Measurements from ENCODE around the gene FGD6.

DNA sequence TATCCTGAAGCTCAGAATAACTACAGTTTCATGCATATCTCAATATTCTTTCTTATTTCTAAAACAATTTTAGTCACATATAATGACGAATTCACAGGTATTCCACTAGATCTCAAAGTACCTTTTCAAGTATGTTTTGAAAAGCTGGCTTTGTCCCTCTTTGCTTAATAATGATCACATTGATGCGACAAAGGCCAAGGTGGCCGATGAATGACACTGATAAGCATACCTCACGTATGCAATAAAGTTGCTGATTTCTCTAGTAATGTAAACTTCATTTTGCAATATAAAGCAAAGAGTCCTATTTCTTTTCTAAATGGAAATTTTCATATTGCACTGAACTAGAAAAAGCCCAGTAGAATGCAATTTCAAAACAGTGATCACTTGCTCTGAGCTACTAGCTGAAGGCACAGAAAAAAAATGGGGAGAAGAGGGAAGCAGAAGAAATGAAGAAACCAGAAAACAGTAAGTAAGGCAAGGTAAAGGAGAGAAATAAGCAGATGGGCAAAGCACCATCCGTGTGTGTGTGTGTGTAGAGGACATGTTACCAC, 29.3 kb downstream of the FGD6 start:
- TF ChIP-seq, protein P1, sequence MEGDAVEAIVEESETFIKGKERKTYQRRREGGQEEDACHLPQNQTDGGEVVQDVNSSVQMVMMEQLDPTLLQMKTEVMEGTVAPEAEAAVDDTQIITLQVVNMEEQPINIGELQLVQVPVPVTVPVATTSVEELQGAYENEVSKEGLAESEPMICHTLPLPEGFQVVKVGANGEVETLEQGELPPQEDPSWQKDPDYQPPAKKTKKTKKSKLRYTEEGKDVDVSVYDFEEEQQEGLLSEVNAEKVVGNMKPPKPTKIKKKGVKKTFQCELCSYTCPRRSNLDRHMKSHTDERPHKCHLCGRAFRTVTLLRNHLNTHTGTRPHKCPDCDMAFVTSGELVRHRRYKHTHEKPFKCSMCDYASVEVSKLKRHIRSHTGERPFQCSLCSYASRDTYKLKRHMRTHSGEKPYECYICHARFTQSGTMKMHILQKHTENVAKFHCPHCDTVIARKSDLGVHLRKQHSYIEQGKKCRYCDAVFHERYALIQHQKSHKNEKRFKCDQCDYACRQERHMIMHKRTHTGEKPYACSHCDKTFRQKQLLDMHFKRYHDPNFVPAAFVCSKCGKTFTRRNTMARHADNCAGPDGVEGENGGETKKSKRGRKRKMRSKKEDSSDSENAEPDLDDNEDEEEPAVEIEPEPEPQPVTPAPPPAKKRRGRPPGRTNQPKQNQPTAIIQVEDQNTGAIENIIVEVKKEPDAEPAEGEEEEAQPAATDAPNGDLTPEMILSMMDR (IDR thresholded peaks at IDR 0.05), result no peak
- TF ChIP-seq EP300 (IDR thresholded peaks at IDR 0.05) (no peak), POLR2AphosphoS5 (IDR thresholded peaks at IDR 0.05) (no peak), POLR2A (IDR thresholded peaks at IDR 0.05) (no peak)
